GM12878 (cell line): ENCODE results near the gene NPAS2. TPM values are rescaled to one million over a fixed set of nuclear protein-coding genes. Genes with fewer than 3 reads are reported as not detected.

ENCODE experiments used
- ATAC-seq: fragments of 200-7000 bp; cut with Tn5 transposase; 3 replicates; pipeline ENCODE4 v1.9.1; 2020; ENCODE audit warnings: mild to moderate bottlenecking, moderate library complexity
- BruUV-seq: library from RNA; stranded (reverse); fragments of 400-500 nt; replicated peaks from 2 replicates; lab custom pipeline; 2021; lab: Mats Ljungman, UMichigan
- CTCF ChIA-PET: fragments of 300-600 bp; sonication (Branson Sonifier 250); formaldehyde crosslinking; extraction: SDS; loops from one replicate; lab custom pipeline; 2021; ENCODE audit warnings: inconsistent platforms; lab: Yijun Ruan, JAX
- POLR2A ChIA-PET: fragments of 350-600 bp; formaldehyde crosslinking; extraction: SDS; loops from one replicate; lab custom pipeline; 2021; ENCODE audit warnings: inconsistent platforms; lab: Charles Lee
- RAD21 ChIA-PET: fragments of 300-600 bp; sonication (Branson Sonifier 250); formaldehyde crosslinking; loops from one replicate; lab custom pipeline; 2023; ENCODE audit warnings: antibody characterized with exemption; ENCODE audit not compliant: unreplicated experiment; lab: Charles Lee
- SMC1A ChIA-PET: fragments of 300-600 bp; sonication (Branson Sonifier 250); formaldehyde crosslinking; loops from one replicate; lab custom pipeline; 2023; ENCODE audit not compliant: unreplicated experiment, uncharacterized antibody; lab: Charles Lee
- DNase-seq: peaks from one replicate; pipeline ENCODE4 v3.0.0-alpha.2; 2011; ENCODE audit warnings: low read depth, low spot score
- FAIRE-seq: peaks from 3 replicates; lab custom pipeline; 2011; peaks lifted over from hg19 to GRCh38; lab: Jason Lieb, UNC
- H2AFZ ChIP-seq: 2 replicates; pipeline ENCODE4 v1.6.0; 2011; ENCODE audit warnings: low read depth, low read length, control low read depth; ENCODE audit not compliant: control insufficient read depth
- H3K27ac ChIP-seq: 2 replicates; pipeline ENCODE4 v1.5.1; 2011; ENCODE audit warnings: control low read depth; ENCODE audit not compliant: control insufficient read depth, insufficient read depth
- H3K27me3 ChIP-seq, 2 experiments: replicated peaks in 1 of 2; 2 replicates each; pipeline versions ENCODE4 v1.6.0 to v1.6.1; 2011; ENCODE audit warnings: low read length in 1 of 2; ENCODE audit not compliant: control insufficient read depth in 2 of 2, insufficient read depth in 2 of 2
- H3K36me3 ChIP-seq, 2 experiments: 2 replicates each; pipeline ENCODE4 v1.5.1; 2011; ENCODE audit warnings: low read length in 1 of 2; ENCODE audit not compliant: control insufficient read depth in 2 of 2, insufficient read depth in 2 of 2
- H3K4me1 ChIP-seq: 2 replicates; pipeline ENCODE4 v1.6.1; 2011; ENCODE audit warnings: mild to moderate bottlenecking, low read length, moderate library complexity, mixed read lengths; ENCODE audit not compliant: control insufficient read depth, insufficient read depth
- H3K4me2 ChIP-seq: 2 replicates; pipeline ENCODE4 v1.6.0; 2011; ENCODE audit warnings: control low read depth; ENCODE audit not compliant: control insufficient read depth, insufficient read depth
- H3K4me3 ChIP-seq: fragments of 200-600 bp; sonication (generic); 2 replicates; pipeline ENCODE4 v1.5.1; 2016
- H3K79me2 ChIP-seq: 2 replicates; pipeline ENCODE4 v1.6.0; 2011; ENCODE audit warnings: low read length; ENCODE audit not compliant: control insufficient read depth, insufficient read depth
- H3K9ac ChIP-seq: 2 replicates; pipeline ENCODE4 v1.8.0; 2011; ENCODE audit warnings: low read length, control low read depth, mixed read lengths; ENCODE audit not compliant: control insufficient read depth, insufficient read depth
- H3K9me3 ChIP-seq: replicated peaks from 3 replicates; pipeline ENCODE4 v1.5.1; 2011; ENCODE audit warnings: mild to moderate bottlenecking, low read length; ENCODE audit not compliant: control insufficient read depth, insufficient read depth
- H4K20me1 ChIP-seq: 2 replicates; pipeline ENCODE4 v1.6.0; 2011; ENCODE audit not compliant: control insufficient read depth, insufficient read depth
- BCL11A ChIP-seq: IDR thresholded peaks from 2 replicates; pipeline ENCODE4 v1.6.1; 2011; ENCODE audit warnings: low read depth, low read length
- DPF2 ChIP-seq: fragments of 450-650 bp; IDR thresholded peaks from 2 replicates; pipeline ENCODE4 v1.6.1; 2017; ENCODE audit warnings: mild to moderate bottlenecking
- ETV6 ChIP-seq, 2 experiments: fragments of 450-650 bp in 1 of 2; IDR thresholded peaks in 1 of 2; conservative IDR thresholded peaks in 1 of 2; 2 replicates each; pipeline ENCODE4 v1.6.1; 2014; ENCODE audit warnings: antibody characterized with exemption in 1 of 2, borderline replicate concordance in 1 of 2, low read depth in 1 of 2, mild to moderate bottlenecking in 1 of 2, moderate library complexity in 1 of 2
- NRF1 ChIP-seq: conservative IDR thresholded peaks from 2 replicates; pipeline ENCODE4 v1.6.1; 2011; ENCODE audit warnings: mild to moderate bottlenecking, low read depth, low read length, improper control_type of control experiment
- TAF1 ChIP-seq: IDR thresholded peaks from 2 replicates; pipeline ENCODE4 v1.6.1; 2011; ENCODE audit warnings: mild to moderate bottlenecking, low read depth, low read length, borderline replicate concordance
- TCF7 ChIP-seq: IDR thresholded peaks from 2 replicates; pipeline ENCODE4 v1.6.1; 2014; ENCODE audit warnings: antibody characterized with exemption, borderline replicate concordance
- ZNF24 ChIP-seq: fragments of 450-650 bp; IDR thresholded peaks from 2 replicates; pipeline ENCODE4 v1.6.1; 2017; ENCODE audit warnings: antibody characterized with exemption, mild to moderate bottlenecking
- WGBS: methylation state at CpG from one replicate; pipeline ENCODE4 v1.1.6; 2016; ENCODE audit warnings: low lambda C conversion rate; ENCODE audit not compliant: insufficient replicate concordance, insufficient coverage; ENCODE audit errors: missing lambda C conversion rate; 5-methylcytosine and 5-hydroxymethylcytosine counted together
- in situ Hi-C: fragments of 300-500 bp; cut with MboI; formaldehyde crosslinking; loops from 9 replicates; pipeline ENCODE4 v1.14.3; 2018; ENCODE audit warnings: mixed read lengths
- intact Hi-C: fragments of 100-400 bp; cut with micrococcal nuclease; formaldehyde crosslinking; loops from one replicate; pipeline ENCODE4 v1.14.2; 2022; ENCODE audit not compliant: unreplicated experiment
- polyA plus RNA-seq, 11 experiments: library from polyadenylated mRNA; depleted of rRNA in 4 of 11; unstranded in 6 of 11; stranded (reverse) in 5 of 11; fragments of >200 nt; fragmentation: Nextera tagmentation in 4 of 11; fragmentation: Illumina TruSeq in 1 of 11; extraction: Ambion mirVana in 4 of 11; extraction: Trizol in 1 of 11; gene quantifications; 1 replicate in 1 of 11; 2 replicates in 10 of 11; pipeline versions ENCODE4 v1.2.1 to v1.2.3, GENCODE V29; 2011 to 2016; ENCODE audit warnings: inconsistent platforms in 2 of 11, missing spikeins in 2 of 11, low read depth in 1 of 11
- total RNA-seq, 4 experiments: library from RNA; depleted of rRNA in 3 of 4; stranded (reverse); fragments of >200 nt in 3 of 4; fragmentation: Illumina TruSeq in 1 of 4; extraction: Trizol in 1 of 4; gene quantifications; 2 replicates each; pipeline versions ENCODE4 v1.2.1 to v1.2.3, GENCODE V29; 2013 to 2021
- TF ChIP-seq, protein P1 (sequence below): IDR thresholded peaks from 2 replicates; pipeline ENCODE4 v1.6.1; 2012; ENCODE audit warnings: low read length, inconsistent platforms

Gene NPAS2
- total and polyA plus RNA-seq, 10 of the 15 experiments (the other 5 are each of a cell fraction or from before 2014, with no cell fraction given), result 0.08 TPM; not detected in 9

DNA sequence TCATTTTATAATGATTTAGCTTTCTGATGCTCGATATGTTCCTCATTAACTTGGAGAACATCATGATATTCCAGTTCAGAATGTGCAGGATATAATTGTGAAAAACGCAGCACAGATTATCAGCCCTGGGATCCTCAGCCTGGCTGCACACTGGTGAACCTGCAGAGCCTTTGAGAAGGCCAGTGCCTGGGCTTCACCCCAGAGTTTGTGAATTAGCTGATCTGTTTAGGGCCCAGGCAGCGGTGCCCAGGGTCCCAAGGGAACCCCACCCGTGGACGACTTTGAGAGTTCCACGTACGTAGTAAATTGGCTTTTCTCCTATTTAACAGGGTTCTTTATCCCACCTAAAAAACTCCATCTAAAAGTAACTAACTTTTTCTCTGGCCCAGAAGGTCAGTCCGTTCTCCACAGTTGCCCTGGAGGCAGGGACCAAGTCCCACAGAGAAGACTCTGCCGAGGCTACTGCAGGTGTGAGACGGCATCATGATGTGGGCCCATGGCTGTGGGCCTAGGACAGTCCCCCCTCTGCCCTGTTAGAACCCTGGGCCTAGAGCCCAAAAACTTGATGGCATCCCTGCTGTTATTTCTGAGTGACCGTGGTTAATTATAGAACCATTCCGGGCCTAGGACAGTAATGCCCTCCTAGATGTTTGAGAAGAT, 142.6 kb downstream of the NPAS2 start:
- no peak for TF ChIP-seq DPF2
- TF ChIP-seq BCL11A, result no peak
- no peak for TF ChIP-seq NRF1
- TF ChIP-seq, protein P1, sequence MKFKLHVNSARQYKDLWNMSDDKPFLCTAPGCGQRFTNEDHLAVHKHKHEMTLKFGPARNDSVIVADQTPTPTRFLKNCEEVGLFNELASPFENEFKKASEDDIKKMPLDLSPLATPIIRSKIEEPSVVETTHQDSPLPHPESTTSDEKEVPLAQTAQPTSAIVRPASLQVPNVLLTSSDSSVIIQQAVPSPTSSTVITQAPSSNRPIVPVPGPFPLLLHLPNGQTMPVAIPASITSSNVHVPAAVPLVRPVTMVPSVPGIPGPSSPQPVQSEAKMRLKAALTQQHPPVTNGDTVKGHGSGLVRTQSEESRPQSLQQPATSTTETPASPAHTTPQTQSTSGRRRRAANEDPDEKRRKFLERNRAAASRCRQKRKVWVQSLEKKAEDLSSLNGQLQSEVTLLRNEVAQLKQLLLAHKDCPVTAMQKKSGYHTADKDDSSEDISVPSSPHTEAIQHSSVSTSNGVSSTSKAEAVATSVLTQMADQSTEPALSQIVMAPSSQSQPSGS, result no peak
- no peak for TF ChIP-seq ZNF24
- TF ChIP-seq TCF7, result no peak
- no peak for TF ChIP-seq TAF1
- TF ChIP-seq ETV6 (conservative IDR thresholded peaks at IDR 0.05 in 1 of 2, IDR thresholded peaks at IDR 0.05 in 1 of 2; ENCODE audit: borderline replicate concordance in 1 of 2, low read depth in 1 of 2), result no peak
- Histone ChIP-seq H3K4me2 (no peak overlapping the region), H4K20me1 (no peaks in the 10 kb centered on the region), H3K27ac (no peak overlapping the region), H3K27me3 (peaks cover 3% of the 10 kb centered on the region in 2 experiments; a peak in 3 of 4 replicates), H3K9me3 (no peaks in the 10 kb centered on the region), H3K4me1 (no peaks in the 10 kb centered on the region), H3K36me3 (no peaks in the 10 kb centered on the region), H2AFZ (no peak overlapping the region), H3K79me2 (no peaks in the 10 kb centered on the region), H3K4me3 (no peak overlapping the region), H3K9ac (no peak overlapping the region)
- SMC1A ChIA-PET, result no interaction called here
- WGBS, result 44% methylated on average over 12 of the region's 12 CpGs
- no peak for FAIRE-seq
- no TSS peak for BruUV-seq
- DNase-seq, result no peak
- POLR2A ChIA-PET, result no interaction called here
- CTCF ChIA-PET, result no interaction called here
- ATAC-seq, result no peak
- RAD21 ChIA-PET, result no interaction called here
- in situ Hi-C loops (no loop called here), intact Hi-C loops (no loop called here)
